PFSK-1 (cell line): ENCODE results near the gene DRAM1.

ENCODE experiments used
- POLR2AphosphoS5 ChIP-seq: IDR thresholded peaks from 2 replicates; pipeline ENCODE4 v1.6.1; 2012; ENCODE audit warnings: low read depth, mild to moderate bottlenecking, control low read depth, low read length, moderate library complexity
- TF ChIP-seq, protein P1 (sequence below), 2 experiments: IDR thresholded peaks; 2 replicates each; pipeline versions ENCODE4 v1.6.1 to v1.8.0; 2011 to 2012; ENCODE audit warnings: low read depth in 2 of 2, low read length in 2 of 2, control low read depth in 1 of 2, inconsistent platforms in 1 of 2, mild to moderate bottlenecking in 1 of 2, moderate library complexity in 1 of 2; ENCODE audit not compliant: insufficient read depth in 1 of 2

DNA sequence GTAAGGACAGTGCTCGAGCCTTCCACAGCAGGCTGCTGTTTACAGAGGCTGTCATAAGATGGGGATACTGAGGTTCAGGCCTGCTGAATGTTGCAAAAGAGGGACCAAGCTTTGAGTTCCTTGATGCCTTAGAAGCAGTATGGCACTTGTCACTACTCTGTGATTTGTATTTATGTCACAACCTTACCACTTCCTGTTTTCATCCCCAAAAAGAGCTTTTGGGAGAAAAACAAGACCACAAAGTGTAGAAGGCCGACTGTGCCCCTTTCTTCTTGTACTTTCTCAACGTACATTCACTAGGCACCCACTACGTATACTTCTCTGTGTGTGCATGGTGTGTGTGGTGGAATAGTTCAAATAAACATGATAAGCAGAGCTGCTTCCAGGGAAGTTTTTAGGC lies 90.1 kb downstream of the DRAM1 start:
- TF ChIP-seq, protein P1, sequence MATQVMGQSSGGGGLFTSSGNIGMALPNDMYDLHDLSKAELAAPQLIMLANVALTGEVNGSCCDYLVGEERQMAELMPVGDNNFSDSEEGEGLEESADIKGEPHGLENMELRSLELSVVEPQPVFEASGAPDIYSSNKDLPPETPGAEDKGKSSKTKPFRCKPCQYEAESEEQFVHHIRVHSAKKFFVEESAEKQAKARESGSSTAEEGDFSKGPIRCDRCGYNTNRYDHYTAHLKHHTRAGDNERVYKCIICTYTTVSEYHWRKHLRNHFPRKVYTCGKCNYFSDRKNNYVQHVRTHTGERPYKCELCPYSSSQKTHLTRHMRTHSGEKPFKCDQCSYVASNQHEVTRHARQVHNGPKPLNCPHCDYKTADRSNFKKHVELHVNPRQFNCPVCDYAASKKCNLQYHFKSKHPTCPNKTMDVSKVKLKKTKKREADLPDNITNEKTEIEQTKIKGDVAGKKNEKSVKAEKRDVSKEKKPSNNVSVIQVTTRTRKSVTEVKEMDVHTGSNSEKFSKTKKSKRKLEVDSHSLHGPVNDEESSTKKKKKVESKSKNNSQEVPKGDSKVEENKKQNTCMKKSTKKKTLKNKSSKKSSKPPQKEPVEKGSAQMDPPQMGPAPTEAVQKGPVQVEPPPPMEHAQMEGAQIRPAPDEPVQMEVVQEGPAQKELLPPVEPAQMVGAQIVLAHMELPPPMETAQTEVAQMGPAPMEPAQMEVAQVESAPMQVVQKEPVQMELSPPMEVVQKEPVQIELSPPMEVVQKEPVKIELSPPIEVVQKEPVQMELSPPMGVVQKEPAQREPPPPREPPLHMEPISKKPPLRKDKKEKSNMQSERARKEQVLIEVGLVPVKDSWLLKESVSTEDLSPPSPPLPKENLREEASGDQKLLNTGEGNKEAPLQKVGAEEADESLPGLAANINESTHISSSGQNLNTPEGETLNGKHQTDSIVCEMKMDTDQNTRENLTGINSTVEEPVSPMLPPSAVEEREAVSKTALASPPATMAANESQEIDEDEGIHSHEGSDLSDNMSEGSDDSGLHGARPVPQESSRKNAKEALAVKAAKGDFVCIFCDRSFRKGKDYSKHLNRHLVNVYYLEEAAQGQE (IDR thresholded peaks at IDR 0.05; ENCODE audit: insufficient read depth in 1 of 2, low read depth in 2 of 2, low read length in 2 of 2): no peak
- TF ChIP-seq POLR2AphosphoS5: no peak
